Liver (tissue), 9 donors: ENCODE data around the gene SLC25A10. TPM values are rescaled to one million over a fixed set of nuclear protein-coding genes. Genes with fewer than 3 reads are reported as not detected.
A peak's percentile ranks its signal among the peaks of the same experiment; 100 is the strongest.

ENCODE experiments used
- DNase-seq: peaks from one replicate; pipeline ENCODE4 v3.0.0-alpha.2; 2017; ENCODE audit warnings: low spot score
- H3K27ac ChIP-seq, 2 donors: one replicate each; pipeline ENCODE4 v1.7.0; 2013; ENCODE audit warnings: inconsistent platforms in 2 of 2, low read length in 2 of 2, control low read depth in 1 of 2, low read depth in 1 of 2, mild to moderate bottlenecking in 1 of 2
- H3K27me3 ChIP-seq, 4 donors: one replicate each; pipeline versions ENCODE4 v1.6.1 to v1.7.0; 2013; ENCODE audit warnings: low read length in 3 of 4, inconsistent platforms in 1 of 4, mild to moderate bottlenecking in 1 of 4, moderate library complexity in 1 of 4; ENCODE audit not compliant: control insufficient read depth in 4 of 4, insufficient read depth in 4 of 4
- H3K36me3 ChIP-seq, 4 donors: one replicate each; pipeline versions ENCODE4 v1.6.1 to v1.7.0; 2013; ENCODE audit warnings: low read length in 3 of 4, mild to moderate bottlenecking in 3 of 4, low read depth in 1 of 4, moderate library complexity in 1 of 4; ENCODE audit not compliant: control insufficient read depth in 4 of 4, insufficient read depth in 3 of 4
- H3K4me1 ChIP-seq, 4 donors: one replicate each; pipeline versions ENCODE4 v1.6.1 to v1.7.0; 2013; ENCODE audit warnings: low read length in 3 of 4, mild to moderate bottlenecking in 3 of 4, moderate library complexity in 1 of 4; ENCODE audit not compliant: control insufficient read depth in 4 of 4, insufficient read depth in 4 of 4
- H3K4me3 ChIP-seq, 3 donors: one replicate each; pipeline versions ENCODE4 v1.6.1 to v1.7.0; 2013; ENCODE audit warnings: low read length in 3 of 3, control low read depth in 1 of 3, low read depth in 1 of 3, mild to moderate bottlenecking in 1 of 3
- H3K9ac ChIP-seq, 2 donors: one replicate each; pipeline ENCODE4 v1.7.0; 2013; ENCODE audit warnings: low read length in 2 of 2, mild to moderate bottlenecking in 2 of 2, moderate library complexity in 2 of 2, control low read depth in 1 of 2, low read depth in 1 of 2
- H3K9me3 ChIP-seq, 4 donors: one replicate each; pipeline versions ENCODE4 v1.6.1 to v1.7.0; 2013; ENCODE audit warnings: low read length in 3 of 4; ENCODE audit not compliant: control insufficient read depth in 4 of 4
- ATF3 ChIP-seq: IDR thresholded peaks from 2 replicates; pipeline ENCODE4 v1.6.1; 2016; ENCODE audit warnings: antibody characterized with exemption
- EGR1 ChIP-seq, 2 donors: IDR thresholded peaks; 2 replicates each; pipeline ENCODE4 v1.6.1; 2016 to 2018; ENCODE audit warnings: antibody characterized with exemption in 2 of 2, low read depth in 2 of 2
- FOXA1 ChIP-seq: IDR thresholded peaks from 2 replicates; pipeline ENCODE4 v1.6.1; 2016; ENCODE audit warnings: antibody characterized with exemption
- FOXA2 ChIP-seq: IDR thresholded peaks from 2 replicates; pipeline ENCODE4 v1.6.1; 2016; ENCODE audit warnings: antibody characterized with exemption
- GABPA ChIP-seq, 2 donors: IDR thresholded peaks in 1 of 2; conservative IDR thresholded peaks in 1 of 2; 2 replicates each; pipeline ENCODE4 v1.6.1; 2016; ENCODE audit warnings: antibody characterized with exemption in 2 of 2, mild to moderate bottlenecking in 1 of 2, moderate library complexity in 1 of 2
- HNF4A ChIP-seq, 2 donors: conservative IDR thresholded peaks; 2 replicates each; pipeline ENCODE4 v1.6.1; 2016; ENCODE audit warnings: antibody characterized with exemption in 2 of 2, mild to moderate bottlenecking in 2 of 2
- HNF4G ChIP-seq: IDR thresholded peaks from 2 replicates; pipeline ENCODE4 v1.6.1; 2016; ENCODE audit warnings: antibody characterized with exemption
- JUND ChIP-seq, 2 donors: IDR thresholded peaks; 2 replicates each; pipeline ENCODE4 v1.6.1; 2016; ENCODE audit warnings: antibody characterized with exemption in 2 of 2
- MAX ChIP-seq: IDR thresholded peaks from 2 replicates; pipeline ENCODE4 v1.6.1; 2016; ENCODE audit warnings: antibody characterized with exemption
- NR2F2 ChIP-seq: IDR thresholded peaks from 2 replicates; pipeline ENCODE4 v1.6.1; 2016; ENCODE audit warnings: antibody characterized with exemption
- RAD21 ChIP-seq, 2 donors: IDR thresholded peaks; 2 replicates each; pipeline ENCODE4 v1.6.1; 2016; ENCODE audit warnings: antibody characterized with exemption in 2 of 2, mild to moderate bottlenecking in 2 of 2
- REST ChIP-seq: IDR thresholded peaks from 2 replicates; pipeline ENCODE4 v1.6.1; 2016; ENCODE audit warnings: antibody characterized with exemption, mild to moderate bottlenecking
- RXRA ChIP-seq, 2 donors: IDR thresholded peaks; 2 replicates each; pipeline ENCODE4 v1.6.1; 2017 to 2018; ENCODE audit warnings: antibody characterized with exemption in 2 of 2, mild to moderate bottlenecking in 1 of 2
- SP1 ChIP-seq: IDR thresholded peaks from 2 replicates; pipeline ENCODE4 v1.6.1; 2018; ENCODE audit warnings: antibody characterized with exemption, mild to moderate bottlenecking
- TAF1 ChIP-seq: conservative IDR thresholded peaks from 2 replicates; pipeline ENCODE4 v1.6.1; 2016; ENCODE audit warnings: antibody characterized with exemption, mild to moderate bottlenecking
- YY1 ChIP-seq: IDR thresholded peaks from 2 replicates; pipeline ENCODE4 v1.6.1; 2016; ENCODE audit warnings: antibody characterized with exemption, mild to moderate bottlenecking
- ZBTB33 ChIP-seq: IDR thresholded peaks from 2 replicates; pipeline ENCODE4 v1.6.1; 2016; ENCODE audit warnings: antibody characterized with exemption
- WGBS: extraction: QIAGEN DNeasy Blood & Tissue Kit; methylation state at CpG from one replicate; pipeline ENCODE4 v1.1.7; 2013; 5-methylcytosine and 5-hydroxymethylcytosine counted together
- polyA plus RNA-seq, 2 donors: library from polyadenylated mRNA; stranded (reverse) in 1 of 2; unstranded in 1 of 2; fragments of 200-250 nt in 1 of 2; fragments of >200 nt in 1 of 2; fragmentation: Nextera tagmentation in 1 of 2; extraction: Ambion mirVana in 1 of 2; gene quantifications; one replicate each; pipeline versions ENCODE4 v1.2.1 to v1.2.3, GENCODE V29; 2013 to 2015
- total RNA-seq, 2 donors: library from RNA; depleted of rRNA; stranded (reverse); fragments of >200 nt; gene quantifications; one replicate each; pipeline ENCODE4 v1.2.3, GENCODE V29; 2014
- donor health status: healthy.
- donor health status: healthy.
- donor health status: healthy.
- donor health status: healthy.
- donor health status: healthy.

The SLC25A10 gene
- total and polyA plus RNA-seq, 4 donors = 19.8 to 54.6 (median 44.0) TPM

- WGBS = 42% methylated on average over 11 of the region's 11 CpGs
- H3K9me3 ChIP-seq = no peaks in the 10 kb centered on the region
- no peak overlapping the region for H3K4me3 ChIP-seq
- H3K4me1 ChIP-seq = peaks cover 13 to 50% (median 37%) of the 10 kb centered on the region in 4 donors
- H3K27me3 ChIP-seq = no peaks in the 10 kb centered on the region
- TF ChIP-seq RXRA (IDR thresholded peaks at IDR 0.05) = peak; percentile 50 to 59
- no peak for TF ChIP-seq TAF1
- TF ChIP-seq JUND (IDR thresholded peaks at IDR 0.05) = no peak
- no peak for TF ChIP-seq MAX
- peak; percentile 69 for TF ChIP-seq HNF4G
- no peak for TF ChIP-seq FOXA1
- no peak for TF ChIP-seq EGR1 (IDR thresholded peaks at IDR 0.05; ENCODE audit: low read depth in 2 of 2)
- TF ChIP-seq HNF4A (conservative IDR thresholded peaks at IDR 0.05) = peak; percentile 86 to 90
- peak; percentile 72 for TF ChIP-seq SP1
- peak in 1 of 2 donors; percentile 69 for TF ChIP-seq GABPA (IDR thresholded peaks at IDR 0.05 in 1 of 2, conservative IDR thresholded peaks at IDR 0.05 in 1 of 2)
- no peak for TF ChIP-seq NR2F2
- TF ChIP-seq YY1 = no peak
- no peaks in the 10 kb centered on the region for H3K36me3 ChIP-seq
- peak overlapping the region; percentile 32 to 54 for H3K27ac ChIP-seq
- no peak overlapping the region for H3K9ac ChIP-seq
- DNase-seq = no peak
Measured at GRCh38 chr17:81680150-81680549, 31.9 kb upstream of the SLC25A10 start.

- Histone ChIP-seq H3K27ac (no peak overlapping the region), H3K9me3 (no peaks in the 10 kb centered on the region), H3K4me1 (peaks cover 16 to 57% (median 43%) of the 10 kb centered on the region in 4 donors), H3K9ac (no peak overlapping the region), H3K4me3 (no peak overlapping the region), H3K27me3 (no peaks in the 10 kb centered on the region), H3K36me3 (peaks cover 0 to 5% (median 4%) of the 10 kb centered on the region in 4 donors)
- no peak for DNase-seq
- 70% methylated on average over 17 of the region's 17 CpGs for WGBS
- TF ChIP-seq FOXA1 = no peak
- TF ChIP-seq ATF3 = no peak
- TF ChIP-seq GABPA (IDR thresholded peaks at IDR 0.05 in 1 of 2, conservative IDR thresholded peaks at IDR 0.05 in 1 of 2) = no peak
- TF ChIP-seq TAF1 = no peak
- no peak for TF ChIP-seq EGR1 (IDR thresholded peaks at IDR 0.05; ENCODE audit: low read depth in 2 of 2)
- no peak for TF ChIP-seq RAD21 (IDR thresholded peaks at IDR 0.05)
- TF ChIP-seq MAX = no peak
- TF ChIP-seq RXRA (IDR thresholded peaks at IDR 0.05) = no peak
- no peak for TF ChIP-seq FOXA2
- no peak for TF ChIP-seq YY1
- no peak for TF ChIP-seq SP1
- no peak for TF ChIP-seq ZBTB33
- TF ChIP-seq HNF4A (conservative IDR thresholded peaks at IDR 0.05) = no peak
- no peak for TF ChIP-seq NR2F2
- no peak for TF ChIP-seq JUND (IDR thresholded peaks at IDR 0.05)
- TF ChIP-seq HNF4G = no peak
- TF ChIP-seq REST = no peak
Measured at GRCh38 chr17:81681672-81682071, 30.4 kb upstream of the SLC25A10 start.
